K562 (cell line): ENCODE results near the gene NRTN. TPM values are rescaled to one million over a fixed set of nuclear protein-coding genes. Genes with fewer than 3 reads are reported as not detected.

Source experiments
- ATAC-seq: fragments of 200-7000 bp; cut with Tn5 transposase; 3 replicates; pipeline ENCODE4 v1.9.1; 2020; ENCODE audit warnings: moderate library complexity
- BruUV-seq: library from RNA; stranded (reverse); fragments of 400-500 nt; replicated peaks from 2 replicates; lab custom pipeline; 2021; lab: Mats Ljungman, UMichigan
- CTCF ChIA-PET: fragments of 300-600 bp; formaldehyde crosslinking; extraction: SDS; loops from one replicate; lab custom pipeline; 2021; ENCODE audit warnings: low intra/inter-chr PET ratio; lab: Yijun Ruan, JAX
- POLR2A ChIA-PET: fragments of 300-600, 350-650 bp; sonication (Branson Sonifier 250); formaldehyde crosslinking; extraction: SDS; loops from one replicate; lab custom pipeline; 2021; ENCODE audit warnings: antibody characterized with exemption, inconsistent platforms; lab: Yijun Ruan, JAX
- DNase-seq, 4 experiments: peaks; one replicate each; pipeline versions ENCODE4 v3.0.0 to v3.0.0-alpha.2; 2011 to 2018; ENCODE audit warnings: low spot score in 3 of 4, mixed read lengths in 3 of 4; ENCODE audit errors: extremely low read depth in 1 of 4
- FAIRE-seq: peaks from 2 replicates; lab custom pipeline; 2011; peaks lifted over from hg19 to GRCh38; lab: Jason Lieb, UNC
- H2AFZ ChIP-seq: 2 replicates; pipeline ENCODE4 v1.6.0; 2011; ENCODE audit warnings: low read depth, low read length, control low read depth, inconsistent platforms
- H3K27ac ChIP-seq: fragments of 200-600 bp; 3 replicates; pipeline ENCODE4 v1.8.0; 2011; ENCODE audit warnings: low read depth, mild to moderate bottlenecking, control low read depth, inconsistent platforms, low read length, moderate library complexity, mixed read lengths; ENCODE audit errors: extremely low read depth
- H3K27me3 ChIP-seq, 2 experiments: fragments of 300-600 bp in 1 of 2; 2 replicates in 1 of 2; 3 replicates in 1 of 2; pipeline versions ENCODE4 v1.6.0 to v1.8.0; 2011; ENCODE audit warnings: inconsistent platforms in 2 of 2, low read length in 2 of 2, mild to moderate bottlenecking in 1 of 2, mixed read lengths in 1 of 2, moderate library complexity in 1 of 2; ENCODE audit not compliant: control insufficient read depth in 2 of 2, insufficient read depth in 2 of 2
- H3K36me3 ChIP-seq: fragments of 300-600 bp; 3 replicates; pipeline ENCODE4 v1.8.0; 2011; ENCODE audit warnings: mild to moderate bottlenecking, low read length, inconsistent platforms; ENCODE audit not compliant: control insufficient read depth, insufficient read depth
- H3K4me1 ChIP-seq, 2 experiments: fragments of 200-600 bp in 1 of 2; replicated peaks in 1 of 2; 2 replicates in 1 of 2; 3 replicates in 1 of 2; pipeline versions ENCODE4 v1.5.1 to v1.8.0; 2011; ENCODE audit warnings: inconsistent platforms in 2 of 2, low read length in 2 of 2, mild to moderate bottlenecking in 1 of 2, mixed read lengths in 1 of 2, moderate library complexity in 1 of 2; ENCODE audit not compliant: control insufficient read depth in 2 of 2, insufficient read depth in 2 of 2
- H3K4me2 ChIP-seq: 2 replicates; pipeline ENCODE4 v1.6.1; 2011; ENCODE audit warnings: low read length, control low read depth, inconsistent platforms, mixed read lengths; ENCODE audit not compliant: insufficient read depth
- H3K4me3 ChIP-seq: fragments of 200-600 bp; sonication (generic), shearing (Covaris generic); 2 replicates; pipeline ENCODE4 v1.5.1; 2016; ENCODE audit warnings: control low read depth, inconsistent platforms
- H3K79me2 ChIP-seq: fragments of 200-600 bp; 3 replicates; pipeline ENCODE4 v1.8.0; 2011; ENCODE audit warnings: low read length, inconsistent platforms; ENCODE audit not compliant: control insufficient read depth, insufficient read depth
- H3K9ac ChIP-seq, 2 experiments: 2 replicates each; pipeline versions ENCODE4 v1.6.0 to v1.6.1; 2011; ENCODE audit warnings: low read depth in 2 of 2, low read length in 2 of 2, control low read depth in 1 of 2, inconsistent platforms in 1 of 2, mild to moderate bottlenecking in 1 of 2, mixed read lengths in 1 of 2; ENCODE audit not compliant: insufficient read depth in 1 of 2
- H3K9me1 ChIP-seq: one replicate; pipeline ENCODE4 v1.6.0; 2011; ENCODE audit warnings: inconsistent platforms, mild to moderate bottlenecking, low read length, moderate library complexity; ENCODE audit not compliant: control insufficient read depth, insufficient read depth
- H3K9me3 ChIP-seq: replicated peaks from 2 replicates; pipeline ENCODE4 v1.5.1; 2011; ENCODE audit warnings: low read depth, low read length, inconsistent platforms; ENCODE audit not compliant: control insufficient read depth, insufficient read depth
- H4K20me1 ChIP-seq: replicated peaks from 2 replicates; pipeline ENCODE4 v1.6.1; 2011; ENCODE audit warnings: low read length, inconsistent platforms, mixed read lengths; ENCODE audit not compliant: control insufficient read depth, insufficient read depth
- ATF1 ChIP-seq, 2 experiments: fragments of 450-650 bp in 1 of 2; IDR thresholded peaks; 2 replicates each; pipeline ENCODE4 v1.6.1; 2016; ENCODE audit warnings: missing compliant biosample characterization in 1 of 2, missing genetic modification characterization in 1 of 2
- DMBX1 ChIP-seq: fragments of 250-450 bp; sonication (Bioruptor Pico); IDR thresholded peaks from 2 replicates; pipeline ENCODE4 v1.8.0; 2022; ENCODE audit warnings: inconsistent platforms, mild to moderate bottlenecking, moderate library complexity, borderline replicate concordance
- E2F8 ChIP-seq: fragments of 450-650 bp; IDR thresholded peaks from 2 replicates; pipeline ENCODE4 v1.7.1; 2018; ENCODE audit warnings: mild to moderate bottlenecking, low read depth; ENCODE audit not compliant: partially characterized antibody
- FOXJ3 ChIP-seq: sonication (generic); formaldehyde crosslinking; IDR thresholded peaks from 2 replicates; pipeline ENCODE4 v1.4.0; 2020; ENCODE audit warnings: mild to moderate bottlenecking, missing genetic modification reagents
- KDM2B ChIP-seq: fragments of 250-450 bp; sonication (Bioruptor Pico); IDR thresholded peaks from 2 replicates; pipeline ENCODE4 v1.8.0; 2021; ENCODE audit warnings: mild to moderate bottlenecking, moderate library complexity
- MCM5 ChIP-seq: fragments of 450-650 bp; IDR thresholded peaks from 2 replicates; pipeline ENCODE4 v1.6.1; 2016; ENCODE audit warnings: low read depth
- NELFE ChIP-seq: IDR thresholded peaks from 2 replicates; pipeline ENCODE4 v1.6.1; 2011; ENCODE audit warnings: mild to moderate bottlenecking; ENCODE audit not compliant: insufficient read depth, insufficient read length
- PTRF ChIP-seq: fragments of 450-650 bp; IDR thresholded peaks from 2 replicates; pipeline ENCODE4 v1.6.1; 2016; ENCODE audit warnings: mild to moderate bottlenecking, missing genetic modification characterization, missing compliant biosample characterization
- RAD51 ChIP-seq: fragments of 450-650 bp; IDR thresholded peaks from 2 replicates; pipeline ENCODE4 v1.7.1; 2016; ENCODE audit warnings: low read depth, mild to moderate bottlenecking, borderline replicate concordance
- SMAD2 ChIP-seq: fragments of 150-350 bp; IDR thresholded peaks from 2 replicates; pipeline ENCODE4 v1.6.1; 2014; ENCODE audit warnings: low read depth, mild to moderate bottlenecking, low read length
- SOX6 ChIP-seq: fragments of 450-650 bp; IDR thresholded peaks from 2 replicates; pipeline ENCODE4 v1.6.1; 2014; ENCODE audit warnings: mild to moderate bottlenecking
- STAT6 ChIP-seq: sonication (generic); formaldehyde crosslinking; IDR thresholded peaks from 2 replicates; pipeline ENCODE4 v1.8.1; 2023; ENCODE audit warnings: mild to moderate bottlenecking, missing genetic modification reagents
- TAL1 ChIP-seq: fragments of 450-650 bp; IDR thresholded peaks from 2 replicates; pipeline ENCODE4 v1.6.1; 2016; ENCODE audit warnings: mild to moderate bottlenecking
- TARDBP ChIP-seq: fragments of 450-650 bp; IDR thresholded peaks from 2 replicates; pipeline ENCODE4 v1.6.1; 2016
- U2AF1 ChIP-seq: fragments of 200-400 bp; formaldehyde crosslinking; optimal IDR thresholded peaks from 2 replicates; pipeline ENCODE3; 2017; ENCODE audit warnings: mild to moderate bottlenecking, low read depth, low read length, moderate library complexity
- ZNF324 ChIP-seq: fragments of 250-450 bp; sonication (Bioruptor Pico); IDR thresholded peaks from 2 replicates; pipeline ENCODE4 v1.4.0; 2020; ENCODE audit warnings: mild to moderate bottlenecking
- WGBS: fragments of 100-300 bp; shearing (Covaris generic); methylation state at CpG from one replicate; pipeline ENCODE4 v1.1.6; 2016; ENCODE audit warnings: low coverage, mixed read lengths; ENCODE audit not compliant: insufficient coverage; ENCODE audit errors: missing lambda C conversion rate; 5-methylcytosine and 5-hydroxymethylcytosine counted together
- in situ Hi-C: fragments of 300-500 bp; cut with MboI; formaldehyde crosslinking; loops from 4 replicates; pipeline ENCODE4 v1.15.0; 2018; ENCODE audit warnings: inconsistent platforms, mixed read lengths
- intact Hi-C: fragments of 100-400 bp; cut with micrococcal nuclease; formaldehyde crosslinking; loops from 2 replicates; pipeline ENCODE4 v1.14.2; 2022
- polyA plus RNA-seq, 8 experiments: library from polyadenylated mRNA; depleted of rRNA in 4 of 8; stranded (reverse) in 5 of 8; unstranded in 3 of 8; fragments of >200 nt; fragmentation: Nextera tagmentation in 2 of 8; fragmentation: Illumina TruSeq in 1 of 8; extraction: Ambion mirVana in 2 of 8; extraction: Trizol in 1 of 8; gene quantifications; 2 replicates each; pipeline versions ENCODE4 v1.2.1 to v1.2.3, GENCODE V29; 2011 to 2014; ENCODE audit warnings: inconsistent platforms in 1 of 8, missing spikeins in 1 of 8
- total RNA-seq, 7 experiments: library from RNA; depleted of rRNA in 6 of 7; stranded (reverse); fragments of >200 nt in 6 of 7; fragmentation: Illumina TruSeq in 2 of 7; extraction: Trizol in 2 of 7; gene quantifications; 2 replicates each; pipeline versions ENCODE4 v1.2.1 to v1.2.3, GENCODE V29; 2011 to 2021; ENCODE audit warnings: low replicate concordance in 1 of 7
- TF ChIP-seq, protein P1 (sequence below): fragments of 250-450 bp; sonication (Bioruptor Pico); IDR thresholded peaks from 2 replicates; pipeline ENCODE4 v1.6.1; 2021; ENCODE audit warnings: mild to moderate bottlenecking
- TF ChIP-seq, protein P2 (sequence below): fragments of 450-650 bp; IDR thresholded peaks from one replicate; pipeline ENCODE4 v1.6.1; 2018; ENCODE audit warnings: mild to moderate bottlenecking, moderate library complexity; ENCODE audit not compliant: partially characterized antibody

Gene NRTN
- total and polyA plus RNA-seq, 9 of the 15 experiments (the other 6 are each of a cell fraction or from before 2014, with no cell fraction given): 0.62 to 8.1 (median 1.6) TPM; not detected in 2

- H3K9ac ChIP-seq: peak overlapping the region in 1 of 2 experiments; percentile 35; a peak in 1 of 4 replicates
- intact Hi-C loops (no loop called here), in situ Hi-C loops (no loop called here)
- no peaks in the 10 kb centered on the region for H4K20me1 ChIP-seq
- H3K4me3 ChIP-seq: no peak overlapping the region
- TF ChIP-seq TAL1 (no peak), ATF1 (CRISPR knock-in tag; IDR thresholded peaks at IDR 0.05) (no peak), ATF1 (tag; IDR thresholded peaks at IDR 0.05) (no peak), KDM2B (CRISPR knock-in tag) (no peak), STAT6 (no peak), SMAD2 (no peak), PTRF (tag) (no peak), SOX6 (no peak), MCM5 (no peak), TARDBP (no peak), ZNF324 (no peak), RAD51 (no peak), U2AF1 (no peak), E2F8 (no peak), FOXJ3 (CRISPR knock-in tag) (no peak), DMBX1 (CRISPR knock-in tag) (no peak), NELFE (no peak)
- TF ChIP-seq, protein P1, sequence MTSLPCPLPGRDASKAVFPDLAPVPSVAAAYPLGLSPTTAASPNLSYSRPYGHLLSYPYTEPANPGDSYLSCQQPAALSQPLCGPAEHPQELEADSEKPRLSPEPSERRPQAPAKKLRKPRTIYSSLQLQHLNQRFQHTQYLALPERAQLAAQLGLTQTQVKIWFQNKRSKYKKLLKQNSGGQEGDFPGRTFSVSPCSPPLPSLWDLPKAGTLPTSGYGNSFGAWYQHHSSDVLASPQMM (CRISPR knock-in tag): no peak
- TF ChIP-seq, protein P2, sequence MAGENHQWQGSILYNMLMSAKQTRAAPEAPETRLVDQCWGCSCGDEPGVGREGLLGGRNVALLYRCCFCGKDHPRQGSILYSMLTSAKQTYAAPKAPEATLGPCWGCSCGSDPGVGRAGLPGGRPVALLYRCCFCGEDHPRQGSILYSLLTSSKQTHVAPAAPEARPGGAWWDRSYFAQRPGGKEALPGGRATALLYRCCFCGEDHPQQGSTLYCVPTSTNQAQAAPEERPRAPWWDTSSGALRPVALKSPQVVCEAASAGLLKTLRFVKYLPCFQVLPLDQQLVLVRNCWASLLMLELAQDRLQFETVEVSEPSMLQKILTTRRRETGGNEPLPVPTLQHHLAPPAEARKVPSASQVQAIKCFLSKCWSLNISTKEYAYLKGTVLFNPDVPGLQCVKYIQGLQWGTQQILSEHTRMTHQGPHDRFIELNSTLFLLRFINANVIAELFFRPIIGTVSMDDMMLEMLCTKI: no peak
- no peaks in the 10 kb centered on the region for H3K9me3 ChIP-seq
- H3K27ac ChIP-seq: no peak overlapping the region
- no TSS peak for BruUV-seq
- DNase-seq (peak in 1 of 4 experiments; percentile 5), ATAC-seq (no peak), FAIRE-seq (no peak)
- H3K27me3 ChIP-seq: peaks cover 2 to 9% of the 10 kb centered on the region in 2 experiments; a peak in 2 of 5 replicates
- no peaks in the 10 kb centered on the region for H3K36me3 ChIP-seq
- no peak overlapping the region for H3K4me2 ChIP-seq
- CTCF ChIA-PET: no interaction called here
- POLR2A ChIA-PET: no interaction called here
- peak overlapping the region; percentile 79; the same call in 1 of the 2 replicates for H2AFZ ChIP-seq
- no peaks in the 10 kb centered on the region for H3K79me2 ChIP-seq
- no peaks in the 10 kb centered on the region for H3K9me1 ChIP-seq
- peaks cover 0 to 10% of the 10 kb centered on the region in 2 experiments; a peak in 4 of 5 replicates for H3K4me1 ChIP-seq
- 71% methylated on average over 19 of the region's 19 CpGs for WGBS
Measured at GRCh38 chr19:5772416-5772815, 32.5 kb upstream of the NRTN start.
